Lower leg skin (tissue), 4 donors: ENCODE data around the gene SAMSN1. TPM values are rescaled to one million over a fixed set of nuclear protein-coding genes. Genes with fewer than 3 reads are reported as not detected.

Source experiments
- DNase-seq, 2 donors: peaks; one replicate each; pipeline ENCODE4 v3.0.0-alpha.2; 2019; ENCODE audit warnings: low spot score in 2 of 2
- H3K4me3 ChIP-seq: fragments of 200-600 bp; sonication (generic); 2 replicates; pipeline ENCODE4 v1.5.1; 2017; ENCODE audit warnings: mild to moderate bottlenecking, low read depth; ENCODE audit not compliant: poor library complexity, severe bottlenecking
- POLR2A ChIP-seq, 2 donors: fragments of 450-650 bp; IDR thresholded peaks; one replicate each; pipeline ENCODE4 v1.6.1; 2016 to 2017; ENCODE audit warnings: antibody characterized with exemption in 2 of 2, mild to moderate bottlenecking in 1 of 2, moderate library complexity in 1 of 2
- WGBS, 2 donors: methylation state at CpG; one replicate each; pipeline ENCODE4 v1.1.5; 2018; 5-methylcytosine and 5-hydroxymethylcytosine counted together
- intact Hi-C: fragments of 100-400 bp; cut with DNase I; formaldehyde crosslinking; loops from one replicate; pipeline ENCODE4 v1.15.0; 2023; ENCODE audit warnings: low total_unique reads
- total RNA-seq, 4 donors: library from RNA; depleted of rRNA; stranded (reverse); fragments of >200 nt; gene quantifications; one replicate each; pipeline ENCODE4 v1.1.0, GENCODE V29; 2016
- TF ChIP-seq, protein P1 (sequence below), 3 donors: fragments of 450-650 bp; IDR thresholded peaks; one replicate each; pipeline ENCODE4 v1.5.1; 2016; ENCODE audit warnings: antibody characterized with exemption in 3 of 3, mild to moderate bottlenecking in 3 of 3, moderate library complexity in 2 of 3

Gene SAMSN1
- total RNA-seq, 4 donors from 2014 or later: 0.88 to 3.4 (median 2.0) TPM

- no peak for DNase-seq
- intact Hi-C loops: no loop called here
- 3 to 17% methylated on average over 1 of the region's 1 CpG for WGBS, 2 donors
- TF ChIP-seq, protein P1, sequence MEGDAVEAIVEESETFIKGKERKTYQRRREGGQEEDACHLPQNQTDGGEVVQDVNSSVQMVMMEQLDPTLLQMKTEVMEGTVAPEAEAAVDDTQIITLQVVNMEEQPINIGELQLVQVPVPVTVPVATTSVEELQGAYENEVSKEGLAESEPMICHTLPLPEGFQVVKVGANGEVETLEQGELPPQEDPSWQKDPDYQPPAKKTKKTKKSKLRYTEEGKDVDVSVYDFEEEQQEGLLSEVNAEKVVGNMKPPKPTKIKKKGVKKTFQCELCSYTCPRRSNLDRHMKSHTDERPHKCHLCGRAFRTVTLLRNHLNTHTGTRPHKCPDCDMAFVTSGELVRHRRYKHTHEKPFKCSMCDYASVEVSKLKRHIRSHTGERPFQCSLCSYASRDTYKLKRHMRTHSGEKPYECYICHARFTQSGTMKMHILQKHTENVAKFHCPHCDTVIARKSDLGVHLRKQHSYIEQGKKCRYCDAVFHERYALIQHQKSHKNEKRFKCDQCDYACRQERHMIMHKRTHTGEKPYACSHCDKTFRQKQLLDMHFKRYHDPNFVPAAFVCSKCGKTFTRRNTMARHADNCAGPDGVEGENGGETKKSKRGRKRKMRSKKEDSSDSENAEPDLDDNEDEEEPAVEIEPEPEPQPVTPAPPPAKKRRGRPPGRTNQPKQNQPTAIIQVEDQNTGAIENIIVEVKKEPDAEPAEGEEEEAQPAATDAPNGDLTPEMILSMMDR (IDR thresholded peaks at IDR 0.05): no peak
- no peak for TF ChIP-seq POLR2A (IDR thresholded peaks at IDR 0.05)
- H3K4me3 ChIP-seq: no peak overlapping the region
Observed at GRCh38 chr21:14466715-14467114, 79.4 kb downstream of the SAMSN1 start.

DNA sequence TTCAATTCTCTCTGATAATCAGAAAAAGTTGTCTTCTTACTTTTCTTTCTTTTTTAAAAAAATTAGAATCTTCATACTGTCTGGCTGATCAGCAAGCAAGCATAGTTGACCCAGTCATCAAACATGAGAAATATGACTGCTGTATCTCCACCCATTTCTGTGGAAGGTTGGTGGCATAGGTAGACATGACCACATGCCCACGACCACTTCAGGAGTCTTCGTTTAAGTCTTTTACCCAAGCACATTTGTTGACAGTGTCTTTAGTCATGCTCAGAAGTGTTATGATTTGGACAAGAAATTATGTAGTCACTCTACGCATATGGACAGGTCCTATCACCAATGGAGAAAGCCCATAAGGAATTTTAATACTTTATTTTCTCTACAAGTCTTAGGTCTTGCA lies 88.4 kb downstream of the SAMSN1 start:
- H3K4me3 ChIP-seq: no peak overlapping the region
- intact Hi-C loops: no loop called here
- 85 to 91% methylated on average over 3 of the region's 3 CpGs for WGBS, 2 donors
- DNase-seq: no peak
- TF ChIP-seq, protein P1 (IDR thresholded peaks at IDR 0.05): no peak
- no peak for TF ChIP-seq POLR2A (IDR thresholded peaks at IDR 0.05)

- no peak for TF ChIP-seq POLR2A (IDR thresholded peaks at IDR 0.05)
- TF ChIP-seq, protein P1 (IDR thresholded peaks at IDR 0.05): no peak
- 89 to 100% methylated on average over 1 of the region's 1 CpG for WGBS, 2 donors
- H3K4me3 ChIP-seq: no peak overlapping the region
- intact Hi-C loops: no loop called here
- no peak for DNase-seq
Observed at GRCh38 chr21:14456911-14457310, 89.2 kb downstream of the SAMSN1 start.

GRCh38 chr21:14454016-14455009 lies 91.8 kb downstream of the SAMSN1 start:
- no peak for TF ChIP-seq POLR2A (IDR thresholded peaks at IDR 0.05)
- TF ChIP-seq, protein P1 (IDR thresholded peaks at IDR 0.05): no peak
- WGBS, 2 donors: 51 to 57% methylated on average over 8 of the region's 8 CpGs
- H3K4me3 ChIP-seq: no peak overlapping the region
- intact Hi-C loops: no loop called here
- DNase-seq: no peak

DNA sequence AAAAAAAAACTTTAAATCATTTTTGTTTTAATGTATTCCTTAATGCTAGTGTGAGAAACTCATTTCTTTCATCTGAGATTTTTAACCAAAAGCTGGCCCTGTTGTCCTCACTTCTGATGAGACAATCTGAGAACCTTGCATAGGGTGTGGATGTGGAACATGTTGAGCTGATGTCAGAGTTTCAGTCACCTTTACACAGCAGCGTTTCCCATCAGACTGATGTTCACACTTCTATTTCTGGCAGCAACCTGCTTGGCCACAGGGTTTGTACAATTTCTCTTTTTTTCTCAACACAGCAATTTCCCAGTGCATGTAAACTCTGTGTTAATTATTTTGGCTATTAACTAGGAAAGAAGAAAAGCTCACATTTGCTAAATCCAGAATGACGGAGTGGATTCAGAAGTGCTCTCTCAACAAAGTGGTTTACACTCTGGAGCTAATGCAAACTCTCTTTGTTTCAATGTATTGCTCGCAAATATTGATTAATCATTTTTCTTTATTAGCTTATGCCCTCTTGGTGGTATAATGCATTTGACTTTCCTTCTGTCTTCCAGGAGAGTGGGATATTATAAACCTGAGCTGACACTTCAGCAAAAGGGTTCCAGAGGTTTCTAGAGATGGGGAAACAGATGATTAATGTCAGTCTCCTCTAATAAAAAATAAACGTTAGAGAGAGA lies 92.6 kb downstream of the SAMSN1 start:
- intact Hi-C loops: no loop called here
- 65 to 70% methylated on average over 4 of the region's 4 CpGs for WGBS, 2 donors
- TF ChIP-seq POLR2A (IDR thresholded peaks at IDR 0.05): no peak
- TF ChIP-seq, protein P1 (IDR thresholded peaks at IDR 0.05): no peak

More for the DNA sequence above, 92.6 kb downstream of the SAMSN1 start:
- no peak overlapping the region for H3K4me3 ChIP-seq
- no peak for DNase-seq
